Activated CD8-positive, alpha-beta T cell treated with anti-CD3 and anti-CD28 coated beads, Interleukin-2, amount 10 ng/mL, durations not matched to agents 7 days and 5 days (primary cell): ENCODE measurements around the gene EIF4G1. TPM values are rescaled to one million over a fixed set of nuclear protein-coding genes. Genes with fewer than 3 reads are reported as not detected.

Source experiments
- ATAC-seq: fragments of 150-1000 bp; cut with Tn5 transposase; one replicate; pipeline ENCODE4 v1.10.0; 2021; ENCODE audit warnings: moderate library complexity
- CTCF ChIA-PET: fragments of 350-600 bp; sonication (Branson Sonifier 250); formaldehyde crosslinking; loops from one replicate; lab custom pipeline; 2021; ENCODE audit warnings: antibody characterized with exemption; lab: Charles Lee
- POLR2A ChIA-PET: fragments of 350-600 bp; sonication (Branson Sonifier 250); formaldehyde crosslinking; loops from one replicate; lab custom pipeline; 2021; ENCODE audit warnings: antibody characterized with exemption; lab: Charles Lee
- DNase-seq: peaks from one replicate; pipeline ENCODE4 v3.0.0-alpha.2; 2020
- H3K27ac Mint-ChIP-seq: one replicate; pipeline ENCODE4 v1.8.0; 2021; ENCODE audit warnings: mild to moderate bottlenecking, mixed read lengths
- H3K27me3 Mint-ChIP-seq: one replicate; pipeline ENCODE4 v1.8.0; 2021; ENCODE audit warnings: low read depth, mixed read lengths
- H3K36me3 Mint-ChIP-seq: one replicate; pipeline ENCODE4 v1.8.0; 2021; ENCODE audit warnings: low read depth, mixed read lengths
- H3K4me1 Mint-ChIP-seq: one replicate; pipeline ENCODE4 v1.8.0; 2021; ENCODE audit warnings: low read depth, mixed read lengths
- H3K4me3 Mint-ChIP-seq: one replicate; pipeline ENCODE4 v1.8.0; 2021; ENCODE audit warnings: mild to moderate bottlenecking, mixed read lengths
- H3K9me3 Mint-ChIP-seq: one replicate; pipeline ENCODE4 v1.8.0; 2022; ENCODE audit warnings: mixed read lengths; ENCODE audit not compliant: insufficient read depth
- total RNA-seq, 2 experiments: library from RNA; stranded (reverse); gene quantifications; one replicate each; pipeline ENCODE4 v1.2.3, GENCODE V29; 2021

The EIF4G1 gene
- total RNA-seq, 2 experiments from 2014 or later = 339 to 348 TPM

DNA sequence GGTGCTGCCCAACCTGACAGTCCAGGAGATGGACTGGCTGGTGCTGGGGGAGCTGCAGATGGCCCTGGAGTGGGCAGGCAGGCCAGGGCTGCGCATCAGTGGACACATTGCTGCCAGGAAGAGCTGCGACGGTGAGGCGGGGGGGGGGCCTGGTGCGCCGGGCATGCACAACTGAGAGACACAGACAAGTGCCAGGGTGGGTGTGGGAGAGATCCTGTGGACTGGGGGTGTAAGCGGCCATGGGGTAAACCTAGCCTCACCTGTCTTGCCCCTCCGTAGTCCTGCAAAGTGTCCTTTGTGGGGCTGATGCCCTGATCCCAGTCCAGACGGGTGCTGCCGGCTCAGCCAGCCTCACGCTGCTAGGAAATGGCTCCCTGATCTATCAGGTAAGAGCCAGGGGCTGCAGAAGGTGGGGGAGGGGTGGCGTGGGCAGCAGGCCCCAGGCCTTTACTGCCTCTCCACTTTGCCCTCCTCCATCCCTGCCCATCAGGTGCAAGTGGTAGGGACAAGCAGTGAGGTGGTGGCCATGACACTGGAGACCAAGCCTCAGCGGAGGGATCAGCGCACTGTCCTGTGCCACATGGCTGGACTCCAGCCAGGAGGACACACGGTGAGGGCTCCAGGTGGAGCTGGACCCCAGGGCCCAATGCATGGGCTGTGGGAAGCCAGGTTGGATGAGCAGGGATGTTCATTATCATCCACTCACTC is 68.8 kb downstream of the EIF4G1 start:
- Mint-ChIP-seq H3K27ac (no peak overlapping the region), H3K27me3 (peaks cover 39% of the 10 kb centered on the region), H3K9me3 (no peaks in the 10 kb centered on the region), H3K36me3 (no peaks in the 10 kb centered on the region), H3K4me3 (no peak overlapping the region), H3K4me1 (peaks cover 3% of the 10 kb centered on the region)
- POLR2A ChIA-PET = interaction anchor here (1.0 kb wide), 1 partner anchor 13 kb away, joined by 3 read pairs; no protein-coding TSS in a partner anchor
- ATAC-seq = no peak
- CTCF ChIA-PET = interaction anchor here (1.1 kb wide), 1 partner anchor 157 kb away, joined by 3 read pairs; no protein-coding TSS in a partner anchor
- DNase-seq = no peak

- H3K4me1 Mint-ChIP-seq = peaks cover 3% of the 10 kb centered on the region
- no peak overlapping the region for H3K27ac Mint-ChIP-seq
- H3K9me3 Mint-ChIP-seq = no peaks in the 10 kb centered on the region
- no peak for ATAC-seq
- ChIA-PET POLR2A (interaction anchor here (0.8 to 1.0 kb wide), 2 partner anchors 13 to 14 kb away, joined by 3 read pairs; no protein-coding TSS in a partner anchor), CTCF (interaction anchor here (1.1 to 1.2 kb wide), 2 partner anchors 13 to 158 kb away, joined by 3 to 6 read pairs; no protein-coding TSS in a partner anchor)
- no peak overlapping the region for H3K4me3 Mint-ChIP-seq
- H3K36me3 Mint-ChIP-seq = no peaks in the 10 kb centered on the region
- DNase-seq = no peak
- H3K27me3 Mint-ChIP-seq = peaks cover 28% of the 10 kb centered on the region
Measured at GRCh38 chr3:184384342-184384741, 69.9 kb downstream of the EIF4G1 start.

Other genes starting within 250 kb of the EIF4G1 start
- gene HTR3E, start 217.5 kb upstream of the EIF4G1 start, total RNA-seq = not detected
- gene EIF2B5, start 179.2 kb upstream of the EIF4G1 start, total RNA-seq = 10 to 100 TPM; 55.1 to 55.4 TPM
- gene DVL3, start 159.2 kb upstream of the EIF4G1 start, total RNA-seq = 10 to 100 TPM; 31.2 to 32.6 TPM
- 100 to 1,000 TPM; 228 to 231 TPM for gene AP2M1, start 139.8 kb upstream of the EIF4G1 start, total RNA-seq
- 10 to 100 TPM; 56.6 to 57.8 TPM for gene ABCF3, start 128.4 kb upstream of the EIF4G1 start, total RNA-seq
- not detected for gene VWA5B2, start 85.0 kb upstream of the EIF4G1 start, total RNA-seq
- 10 to 100 TPM; 38.1 to 43.8 TPM for gene ALG3, start 65.6 kb upstream of the EIF4G1 start, total RNA-seq
- gene EEF1AKMT4, start 64.9 kb upstream of the EIF4G1 start, total RNA-seq = 1 to 10 TPM; 4.5 to 4.7 TPM
- not detected for gene CAMK2N2, start 53.1 kb upstream of the EIF4G1 start, total RNA-seq
- gene ECE2, start 38.6 kb upstream of the EIF4G1 start, total RNA-seq = not detected
- gene PSMD2, start 15.4 kb upstream of the EIF4G1 start, total RNA-seq = 100 to 1,000 TPM; 207 to 209 TPM
- gene FAM131A, start 23.0 kb downstream of the EIF4G1 start, total RNA-seq = 1 to 10 TPM; 3.1 to 3.2 TPM
- gene CLCN2, start 47.0 kb downstream of the EIF4G1 start, total RNA-seq = 1 to 10 TPM; 4.7 to 4.8 TPM
- 100 to 1,000 TPM; 101 to 103 TPM for gene POLR2H, start 47.1 kb downstream of the EIF4G1 start, total RNA-seq
- not detected for gene THPO, start 63.6 kb downstream of the EIF4G1 start, total RNA-seq
- gene CHRD, start 65.4 kb downstream of the EIF4G1 start, total RNA-seq = not detected
- under 1 TPM; 0.11 to 0.13 TPM for gene EPHB3, start 247.2 kb downstream of the EIF4G1 start, total RNA-seq